Measurements from ENCODE around the gene NNMT.

NNMT gene

GRCh38 chr11:114285599-114285998 is 10.6 kb upstream of the NNMT start:
- DNase-seq = no peak

GRCh38 chr11:114286229-114286628 is 10.0 kb upstream of the NNMT start:
- no peak for DNase-seq

- no peak for DNase-seq
These were observed 9.0 kb upstream of the NNMT start for GRCh38 chr11:114287154-114287553.

GRCh38 chr11:114288136-114288535 is 8.1 kb upstream of the NNMT start:
- DNase-seq = no peak

GRCh38 chr11:114289779-114290178 is 6.4 kb upstream of the NNMT start:
- DNase-seq = no peak

GRCh38 chr11:114290503-114291235 is 5.5 kb upstream of the NNMT start:
- no peak for DNase-seq

- no peak for DNase-seq
These were observed 4.8 kb upstream of the NNMT start for GRCh38 chr11:114291381-114291780.

GRCh38 chr11:114291842-114292680 is 4.1 kb upstream of the NNMT start:
- DNase-seq = no peak

GRCh38 chr11:114293201-114293711 is 2.9 kb upstream of the NNMT start:
- DNase-seq = no peak

- DNase-seq = no peak
These were observed 590 bp downstream of the NNMT start for GRCh38 chr11:114296605-114297372.

- no peak for DNase-seq
These were observed 1.9 kb downstream of the NNMT start for GRCh38 chr11:114297806-114298709.

GRCh38 chr11:114298710-114299109 is 2.5 kb downstream of the NNMT start:
- DNase-seq = no peak

- no peak for DNase-seq
These were observed 4.9 kb downstream of the NNMT start for GRCh38 chr11:114301088-114301487.

GRCh38 chr11:114301927-114302326 is 5.7 kb downstream of the NNMT start:
- DNase-seq = no peak

- no peak for DNase-seq
These were observed 6.5 kb downstream of the NNMT start for GRCh38 chr11:114302663-114303062.

- DNase-seq = no peak
These were observed 7.9 kb downstream of the NNMT start for GRCh38 chr11:114304065-114304464.

- no peak for DNase-seq
These were observed 8.8 kb downstream of the NNMT start for GRCh38 chr11:114304969-114305368.

GRCh38 chr11:114307524-114308203 is 11.5 kb downstream of the NNMT start:
- no peak for DNase-seq

- DNase-seq = no peak
These were observed 12.5 kb downstream of the NNMT start for GRCh38 chr11:114308689-114309089.

GRCh38 chr11:114309517-114309916 is 13.3 kb downstream of the NNMT start:
- DNase-seq = no peak

GRCh38 chr11:114310095-114310494 is 13.9 kb downstream of the NNMT start:
- no peak for DNase-seq

- no peak for DNase-seq
These were observed 15.7 kb downstream of the NNMT start for GRCh38 chr11:114311946-114312345.

All from NCI-H1417 treated with DMSO at 0.1 percent for 48 hours (cell line).